GM12801 (cell line): Measurements from ENCODE around the gene SLC6A13.

Experiments used
- TF ChIP-seq, protein P1 (sequence below): IDR thresholded peaks from one replicate; pipeline ENCODE4 v1.5.1; 2011; ENCODE audit warnings: control low read depth; ENCODE audit not compliant: insufficient read length; ENCODE audit errors: extremely low read depth

The SLC6A13 gene

DNA sequence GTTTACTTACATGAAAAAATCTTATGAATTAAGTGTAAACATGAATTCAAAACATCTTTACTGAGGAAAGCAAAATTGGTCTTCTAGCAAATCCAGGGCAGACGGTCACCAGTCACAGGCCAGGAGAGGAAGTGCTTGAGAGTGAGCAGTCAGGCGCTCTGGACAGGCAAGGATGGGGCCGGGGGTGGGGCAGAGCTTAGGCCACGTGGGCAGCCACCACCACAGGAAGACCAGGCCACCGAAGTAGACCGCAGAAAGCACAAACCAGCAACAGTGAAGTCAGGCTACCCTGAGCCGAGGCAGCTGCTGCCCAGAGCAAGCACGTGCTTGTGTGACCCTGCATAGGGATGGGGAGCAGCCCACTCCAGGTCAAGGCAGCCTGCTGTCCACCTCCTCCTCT lies 82.2 kb downstream of the SLC6A13 start:
- TF ChIP-seq, protein P1, sequence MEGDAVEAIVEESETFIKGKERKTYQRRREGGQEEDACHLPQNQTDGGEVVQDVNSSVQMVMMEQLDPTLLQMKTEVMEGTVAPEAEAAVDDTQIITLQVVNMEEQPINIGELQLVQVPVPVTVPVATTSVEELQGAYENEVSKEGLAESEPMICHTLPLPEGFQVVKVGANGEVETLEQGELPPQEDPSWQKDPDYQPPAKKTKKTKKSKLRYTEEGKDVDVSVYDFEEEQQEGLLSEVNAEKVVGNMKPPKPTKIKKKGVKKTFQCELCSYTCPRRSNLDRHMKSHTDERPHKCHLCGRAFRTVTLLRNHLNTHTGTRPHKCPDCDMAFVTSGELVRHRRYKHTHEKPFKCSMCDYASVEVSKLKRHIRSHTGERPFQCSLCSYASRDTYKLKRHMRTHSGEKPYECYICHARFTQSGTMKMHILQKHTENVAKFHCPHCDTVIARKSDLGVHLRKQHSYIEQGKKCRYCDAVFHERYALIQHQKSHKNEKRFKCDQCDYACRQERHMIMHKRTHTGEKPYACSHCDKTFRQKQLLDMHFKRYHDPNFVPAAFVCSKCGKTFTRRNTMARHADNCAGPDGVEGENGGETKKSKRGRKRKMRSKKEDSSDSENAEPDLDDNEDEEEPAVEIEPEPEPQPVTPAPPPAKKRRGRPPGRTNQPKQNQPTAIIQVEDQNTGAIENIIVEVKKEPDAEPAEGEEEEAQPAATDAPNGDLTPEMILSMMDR: no peak

DNA sequence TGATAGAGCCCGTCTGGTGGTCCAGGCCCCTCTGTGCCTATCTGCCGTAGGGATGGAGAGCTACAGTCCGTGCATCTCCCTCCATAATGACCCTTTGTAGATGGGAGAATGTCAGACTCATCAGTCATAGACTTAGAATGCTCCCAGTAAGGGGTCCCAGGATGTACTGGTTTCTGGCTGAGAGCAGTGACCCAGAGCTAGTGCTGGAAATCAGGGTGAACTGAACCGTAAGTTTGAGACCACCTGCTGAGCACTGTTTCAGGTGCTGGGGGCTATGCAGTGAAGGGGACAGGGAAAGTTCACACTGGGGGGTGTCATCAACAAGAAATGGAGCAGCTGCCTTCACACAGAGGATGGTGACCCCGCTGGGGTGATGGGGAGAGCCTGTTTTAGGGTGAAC lies 82.8 kb downstream of the SLC6A13 start:
- TF ChIP-seq, protein P1: no peak

- TF ChIP-seq, protein P1: no peak
Observed at GRCh38 chr12:179131-179884, 83.3 kb downstream of the SLC6A13 start.

GRCh38 chr12:178829-179109 lies 83.9 kb downstream of the SLC6A13 start:
- TF ChIP-seq, protein P1: no peak

DNA sequence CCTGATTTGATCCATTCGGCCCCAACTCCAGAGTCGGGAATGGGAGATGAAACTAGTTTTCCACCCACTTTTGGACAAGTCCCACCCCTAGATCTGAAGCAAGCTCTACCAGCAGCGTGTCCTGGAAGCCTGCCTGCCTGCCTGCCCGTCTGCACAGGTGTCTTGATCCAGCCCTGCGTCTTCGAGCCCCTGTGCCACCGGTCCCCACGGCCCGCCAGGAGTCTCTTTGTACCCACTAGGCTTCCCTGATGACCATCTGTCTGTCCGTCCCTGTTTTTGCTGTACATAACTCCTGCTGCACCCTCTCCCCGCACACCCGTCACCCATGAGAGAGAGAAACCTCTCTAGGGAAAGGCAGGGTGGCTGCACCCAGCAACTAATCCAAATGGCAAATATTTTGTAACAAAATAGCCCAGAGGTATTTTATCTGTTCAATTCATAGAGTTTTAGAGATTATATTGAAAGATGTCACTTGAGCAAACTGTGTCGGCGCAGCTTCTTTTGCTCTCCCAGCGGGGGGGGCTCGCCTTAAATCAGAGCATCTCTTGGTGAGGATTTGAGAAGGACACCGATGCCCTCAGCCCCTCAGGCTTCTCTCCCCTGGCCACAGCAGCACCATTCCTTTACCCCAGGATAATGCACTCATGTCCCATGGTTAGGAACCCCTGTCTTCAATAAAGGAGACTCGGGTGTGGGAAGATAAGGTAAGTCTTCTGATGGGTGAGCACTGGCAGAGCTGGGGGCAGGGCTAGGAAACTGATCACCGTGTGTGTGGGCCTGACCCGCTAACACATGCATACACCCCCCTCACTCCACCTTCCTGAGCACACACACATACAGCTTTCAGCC lies 84.4 kb downstream of the SLC6A13 start:
- TF ChIP-seq, protein P1: no peak

GRCh38 chr12:177336-177979 lies 85.2 kb downstream of the SLC6A13 start:
- TF ChIP-seq, protein P1: no peak
